GM19452 (cell line): ENCODE results near the gene FNDC8.
A peak's percentile ranks its signal among the peaks of the same experiment; 100 is the strongest.
"Not testable (repeated sequence)": the region's sequence is repeated elsewhere in the genome, so short reads cannot be mapped to it uniquely, and the experiment has no call there.

Experiments used
- ATAC-seq: cut with Tn5 transposase; IDR thresholded peaks from one replicate; pipeline ENCODE4 v1.9.1; 2021; ENCODE audit not compliant: unreplicated experiment

FNDC8 gene

GRCh38 chr17:35141681-35142466 is 20.5 kb downstream of the FNDC8 start, which contains the start of gene NLE1:
Gene NLE1, minus strand, starts transcription at chr17:35142303. Its CDS starts 28 bp downstream, at chr17:35142275.
- peak; percentile 93 for ATAC-seq

GRCh38 chr17:35142467-35142796 is 21.0 kb downstream of the FNDC8 start:
- ATAC-seq = no peak

GRCh38 chr17:35144840-35145239 is 23.4 kb downstream of the FNDC8 start:
- ATAC-seq = no peak

GRCh38 chr17:35146214-35146833 is 24.9 kb downstream of the FNDC8 start:
- ATAC-seq = no peak

GRCh38 chr17:35147375-35147905 is 26.0 kb downstream of the FNDC8 start, which contains the start of gene UNC45B:
Gene UNC45B, plus strand, starts transcription at chr17:35147817. Its CDS starts 447 bp downstream, at chr17:35148264.
- ATAC-seq = no peak

- ATAC-seq = no peak
Observed at GRCh38 chr17:35148144-35148543, 26.7 kb downstream of the FNDC8 start.

GRCh38 chr17:35149941-35150340 is 28.5 kb downstream of the FNDC8 start:
- ATAC-seq = no peak

- not testable (repeated sequence) for ATAC-seq
Observed at GRCh38 chr17:35151080-35151479, 29.7 kb downstream of the FNDC8 start.

- no peak for ATAC-seq
Observed at GRCh38 chr17:35152421-35153140, 31.2 kb downstream of the FNDC8 start.

- ATAC-seq = no peak
Observed at GRCh38 chr17:35154196-35155165, 33.1 kb downstream of the FNDC8 start.

GRCh38 chr17:35155246-35155645 is 33.8 kb downstream of the FNDC8 start:
- no peak for ATAC-seq

GRCh38 chr17:35159940-35160339 is 38.5 kb downstream of the FNDC8 start:
- ATAC-seq = no peak

- no peak for ATAC-seq
Observed at GRCh38 chr17:35160354-35161201, 39.2 kb downstream of the FNDC8 start.

GRCh38 chr17:35161281-35161761 is 39.9 kb downstream of the FNDC8 start:
- ATAC-seq = no peak

GRCh38 chr17:35162755-35163154 is 41.3 kb downstream of the FNDC8 start:
- no peak for ATAC-seq

- no peak for ATAC-seq
Observed at GRCh38 chr17:35163886-35164285, 42.5 kb downstream of the FNDC8 start.

- no peak for ATAC-seq
Observed at GRCh38 chr17:35164716-35165115, 43.3 kb downstream of the FNDC8 start.

GRCh38 chr17:35166526-35166925 is 45.1 kb downstream of the FNDC8 start:
- no peak for ATAC-seq

- ATAC-seq = no peak
Observed at GRCh38 chr17:35167046-35167445, 45.6 kb downstream of the FNDC8 start.
